ENCODE data around the gene TAS2R1. TPM values are rescaled to one million over a fixed set of nuclear protein-coding genes. Genes with fewer than 3 reads are reported as not detected.

TAS2R1 gene
- total RNA-seq, 1 experiment from 2014 or later = not detected

- no peaks in the 10 kb centered on the region for H3K9me2 ChIP-seq (ENCODE audit: insufficient read depth)
- POLR2A ChIA-PET = no interaction called here
- peaks cover 3 to 8% of the 10 kb centered on the region in 2 experiments; a peak in 2 of 4 replicates for H3K9me3 ChIP-seq (ENCODE audit: control insufficient read depth in 1 of 2, insufficient read depth in 1 of 2, low read depth in 1 of 2, low read length in 2 of 2)
- H2AFZ ChIP-seq (ENCODE audit: low read depth, low read length, poor library complexity, severe bottlenecking) = no peak overlapping the region
- no peak overlapping the region for H3K4me3 ChIP-seq (replicated peaks in 1 of 2; ENCODE audit: low read depth in 1 of 2, low read length in 2 of 2)
- H3K27me3 ChIP-seq (ENCODE audit: insufficient read depth, low read length) = no peaks in the 10 kb centered on the region
- no peak for DNase-seq (ENCODE audit: low read depth, low spot score)
- no peak for ATAC-seq
- TF ChIP-seq CBX3 (IDR thresholded peaks at IDR 0.05; ENCODE audit: low read depth) = no peak
- TF ChIP-seq ATF3 (IDR thresholded peaks at IDR 0.05) = no peak
- TF ChIP-seq ELF1 (IDR thresholded peaks at IDR 0.05; ENCODE audit: borderline replicate concordance, low read depth) = no peak
- TF ChIP-seq YY1 (IDR thresholded peaks at IDR 0.05; ENCODE audit: extremely low read depth, insufficient replicate concordance, low read depth, low read length) = no peak
- TF ChIP-seq RAD21 (IDR thresholded peaks at IDR 0.05; ENCODE audit: low read depth) = no peak
- TF ChIP-seq JUND (IDR thresholded peaks at IDR 0.05) = no peak
- TF ChIP-seq MAX (IDR thresholded peaks at IDR 0.05) = no peak
- no peak for TF ChIP-seq ZFX (IDR thresholded peaks at IDR 0.05)
- intact Hi-C loops (cut with micrococcal nuclease) = no loop called here
- no TSS peak for BruUV-seq (replicated peaks)
- RAD21 ChIA-PET (ENCODE audit: low non-redundant PET in 1 of 2, low total read pairs in 2 of 2, uncharacterized antibody in 2 of 2, unreplicated experiment in 2 of 2) = no interaction called here
- CTCF ChIA-PET = no interaction called here
- H3K36me3 ChIP-seq (ENCODE audit: control insufficient read depth in 1 of 2, insufficient read depth in 2 of 2, low read length in 2 of 2) = no peaks in the 10 kb centered on the region
- no peak overlapping the region for H3K4me2 ChIP-seq (ENCODE audit: low read length)
- no peak overlapping the region for H3K27ac ChIP-seq (ENCODE audit: low read depth, low read length)
- H3K4me1 ChIP-seq (ENCODE audit: control insufficient read depth in 1 of 2, insufficient read depth in 2 of 2, low read length in 2 of 2) = no peaks in the 10 kb centered on the region
- no peak overlapping the region for H3K9ac ChIP-seq (ENCODE audit: low read length)
- H3K79me2 ChIP-seq (ENCODE audit: insufficient read depth, low read length) = no peaks in the 10 kb centered on the region
- H4K20me1 ChIP-seq (ENCODE audit: insufficient read depth) = no peaks in the 10 kb centered on the region
These were observed 31.3 kb upstream of the TAS2R1 start for GRCh38 chr5:9661316-9662015.

- peaks cover 0 to 4% of the 10 kb centered on the region in 2 experiments; a peak in 1 of 4 replicates for H3K9me3 ChIP-seq (ENCODE audit: control insufficient read depth in 1 of 2, insufficient read depth in 1 of 2, low read depth in 1 of 2, low read length in 2 of 2)
- no peak overlapping the region for H3K4me2 ChIP-seq (ENCODE audit: low read length)
- H3K36me3 ChIP-seq (ENCODE audit: control insufficient read depth in 1 of 2, insufficient read depth in 2 of 2, low read length in 2 of 2) = no peaks in the 10 kb centered on the region
- no peak overlapping the region for H3K4me3 ChIP-seq (replicated peaks in 1 of 2; ENCODE audit: low read depth in 1 of 2, low read length in 2 of 2)
- H3K79me2 ChIP-seq (ENCODE audit: insufficient read depth, low read length) = no peaks in the 10 kb centered on the region
- H3K27ac ChIP-seq (ENCODE audit: low read depth, low read length) = no peak overlapping the region
- no peaks in the 10 kb centered on the region for H4K20me1 ChIP-seq (ENCODE audit: insufficient read depth)
- ChIA-PET CTCF (no interaction called here), RAD21 (ENCODE audit: low non-redundant PET in 1 of 2, low total read pairs in 2 of 2, uncharacterized antibody in 2 of 2, unreplicated experiment in 2 of 2) (no interaction called here), POLR2A (no interaction called here)
- no peak overlapping the region for H3K9ac ChIP-seq (ENCODE audit: low read length)
- DNase-seq (ENCODE audit: low read depth, low spot score) (no peak), ATAC-seq (no peak)
- no TSS peak for BruUV-seq (replicated peaks)
- no peaks in the 10 kb centered on the region for H3K9me2 ChIP-seq (ENCODE audit: insufficient read depth)
- TF ChIP-seq FOSL1 (IDR thresholded peaks at IDR 0.05; ENCODE audit: low read depth) (no peak), ZFX (IDR thresholded peaks at IDR 0.05) (no peak), SRF (IDR thresholded peaks at IDR 0.05; ENCODE audit: low read depth) (no peak), ZBTB33 (IDR thresholded peaks at IDR 0.05; ENCODE audit: extremely low read depth, insufficient replicate concordance, low read length) (no peak), CEBPB (IDR thresholded peaks at IDR 0.05; ENCODE audit: low read depth) (no peak), EZH2 (IDR thresholded peaks at IDR 0.05) (no peak), TCF7L2 (IDR thresholded peaks at IDR 0.05; ENCODE audit: borderline replicate concordance, extremely low read depth, insufficient read depth, insufficient read length) (no peak), JUND (IDR thresholded peaks at IDR 0.05) (no peak), POLR2AphosphoS5 (IDR thresholded peaks at IDR 0.05; ENCODE audit: low read depth, low read length) (no peak), ZNF274 (IDR thresholded peaks at IDR 0.05; ENCODE audit: low read depth, low read length) (no peak)
- intact Hi-C loops (cut with micrococcal nuclease) = no loop called here
- no peaks in the 10 kb centered on the region for H3K27me3 ChIP-seq (ENCODE audit: insufficient read depth, low read length)
- H3K4me1 ChIP-seq (ENCODE audit: control insufficient read depth in 1 of 2, insufficient read depth in 2 of 2, low read length in 2 of 2) = no peaks in the 10 kb centered on the region
- H2AFZ ChIP-seq (ENCODE audit: low read depth, low read length, poor library complexity, severe bottlenecking) = no peak overlapping the region
These were observed 28.6 kb upstream of the TAS2R1 start for GRCh38 chr5:9658706-9659105.

Data from HCT116 (cell line).